Heart right ventricle (tissue), 16 donors: Measurements from ENCODE around the gene HOXA2. TPM values are rescaled to one million over a fixed set of nuclear protein-coding genes. Genes with fewer than 3 reads are reported as not detected.
A peak's percentile ranks its signal among the peaks of the same experiment; 100 is the strongest.

Source experiments
- ATAC-seq, 8 donors: fragments of 200-7000 bp; cut with Tn5 transposase; one replicate each; pipeline ENCODE4 v1.9.1; 2020; ENCODE audit warnings: mild to moderate bottlenecking in 8 of 8, moderate library complexity in 8 of 8, moderate number of reproducible peaks in 1 of 8
- DNase-seq, 2 donors: peaks; one replicate each; pipeline ENCODE4 v3.0.0-alpha.2; 2020
- H3K27ac ChIP-seq, 10 donors: fragments of 200-600 bp; sonication (generic) in 2 of 10; one replicate each; pipeline versions ENCODE4 v1.5.0 to v1.8.0; 2020 to 2022; ENCODE audit warnings: mild to moderate bottlenecking in 3 of 10
- H3K27me3 ChIP-seq, 7 donors: fragments of 200-600 bp; one replicate each; pipeline ENCODE4 v1.8.0; 2021 to 2022; ENCODE audit warnings: mild to moderate bottlenecking in 2 of 7
- H3K36me3 ChIP-seq, 9 donors: fragments of 200-600 bp; sonication (generic) in 1 of 9; one replicate each; pipeline versions ENCODE4 v1.5.0 to v1.8.0; 2020 to 2022; ENCODE audit warnings: mild to moderate bottlenecking in 2 of 9
- H3K4me1 ChIP-seq, 9 donors: fragments of 200-600 bp; sonication (generic) in 1 of 9; one replicate each; pipeline versions ENCODE4 v1.5.0 to v1.8.0; 2020 to 2022; ENCODE audit warnings: mild to moderate bottlenecking in 4 of 9
- H3K4me3 ChIP-seq, 10 donors: fragments of 200-600 bp; sonication (generic) in 2 of 10; one replicate each; pipeline versions ENCODE4 v1.5.0 to v1.8.0; 2020 to 2022; ENCODE audit warnings: mild to moderate bottlenecking in 7 of 10, moderate library complexity in 2 of 10
- H3K9me3 ChIP-seq, 11 donors: fragments of 200-600 bp in 10 of 11; sonication (generic) in 2 of 11; one replicate each; pipeline versions ENCODE4 v1.5.0 to v1.8.0; 2013 to 2022; ENCODE audit warnings: mild to moderate bottlenecking in 2 of 11, control low read depth in 1 of 11, moderate library complexity in 1 of 11
- WGBS, 2 donors: extraction: QIAGEN DNeasy Blood & Tissue Kit; methylation state at CpG; one replicate each; pipeline ENCODE4 v1.1.7; 2013; ENCODE audit warnings: inconsistent platforms in 1 of 2; 5-methylcytosine and 5-hydroxymethylcytosine counted together
- intact Hi-C, 10 donors: fragments of 100-400 bp; cut with DNase I; formaldehyde crosslinking; loops; one replicate each; pipeline versions ENCODE4 v1.11.1 to v1.14.2; 2022
- polyA plus RNA-seq, 2 donors: library from polyadenylated mRNA; stranded (reverse); fragments of 200-250 nt; gene quantifications; one replicate each; pipeline ENCODE4 v1.2.3, GENCODE V29; 2013
- total RNA-seq, 10 donors: library from RNA; stranded (reverse); fragmentation: NEBNext Ultra II Directional in 3 of 10; extraction: Animal tissue kit (Norgen Biotek cat#: 25700) in 3 of 10; gene quantifications; one replicate each; pipeline versions ENCODE4 v1.2.1 to v1.2.4, GENCODE V29; 2021 to 2023
- TF ChIP-seq, protein P1 (sequence below), 9 donors: fragments of 200-600 bp; sonication (generic) in 2 of 9; IDR thresholded peaks; one replicate each; pipeline versions ENCODE4 v1.5.0 to v1.8.0; 2021 to 2022; ENCODE audit warnings: antibody characterized with exemption in 9 of 9, mild to moderate bottlenecking in 5 of 9, moderate library complexity in 1 of 9
- donor health status: Arrhythmogenic right ventricular cardiomyopathy.
- donor health status: ischemic (EF 13 %, LVEDD 7.1; RV severe dilation, severe dysfunction).
- donor health status: healthy with polysubstance abuse.
- donor health status: DM: no; HTN: yes; CAD: no.
- donor health status: DM: no; HTN: no; CAD: no.
- donor health status: ischemic (EF 25% LVEDD 6.9; RV normal size, moderate dysfunction).
- donor health status: ischemic (EF 25% LVEDD 5.7; RV mildly dilated, moderate dysfunction).
- donor health status: healthy.
- donor health status: DM: yes; HTN: yes; CAD: no.
- donor health status: Ischemic cardiomyopathy.
- donor health status: ischemic (EF 35%, LVEDD 5.7; RV mildly dilated, moderate dysfunction).
- donor health status: nonischemic (EF 11% LVEDD 7.7; RV severe dilation, severe dysfunction).
- donor health status: DM: yes; HTN: yes; CAD: no.
- donor health status: PGD.
- donor health status: ischemic (EF 29% LVEDD 5.4; RV normal size, mild dysfunction).
- donor health status: nonischemic (EF 23%, LVEDD 6.1; RV moderate dilation, normal function).

The HOXA2 gene
- total and polyA plus RNA-seq, 12 donors: 0.10 to 0.23 (median 0.19) TPM; not detected in 8

DNA sequence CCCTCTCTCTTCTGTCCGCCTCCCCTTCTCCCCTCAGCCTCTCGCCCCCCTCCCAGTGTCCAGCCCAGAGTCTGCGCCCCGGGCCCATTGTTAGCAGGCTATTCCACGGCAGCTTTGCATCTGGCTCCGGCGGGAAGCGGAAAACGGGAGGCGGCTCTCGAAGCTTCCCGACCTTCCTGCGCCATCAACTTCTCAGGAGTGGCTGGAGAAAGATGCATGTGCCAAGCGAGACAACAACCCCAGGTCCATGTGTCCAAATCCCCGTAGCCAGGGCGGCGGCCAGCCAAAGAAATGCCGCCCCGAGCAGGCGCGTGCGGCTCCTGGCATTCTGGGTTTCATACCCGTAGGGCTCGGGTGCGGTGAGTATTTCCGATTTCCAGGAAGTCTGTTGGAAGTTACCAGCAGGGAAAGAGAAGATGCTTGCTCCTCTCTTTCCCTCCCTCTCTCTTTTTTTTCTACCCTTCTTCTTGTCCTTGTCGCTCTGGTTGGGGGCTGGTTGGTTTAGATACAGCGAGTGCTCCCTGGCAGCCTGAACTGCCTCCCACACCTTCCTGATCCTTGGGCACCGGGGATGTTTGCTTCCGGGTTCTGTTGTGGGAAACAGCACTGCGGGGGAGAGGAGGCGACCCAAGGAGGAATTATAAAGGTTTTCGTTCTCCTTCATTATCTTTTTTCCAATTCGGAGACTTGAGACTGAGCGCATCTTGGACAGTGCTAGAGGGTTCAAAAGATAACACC, 1.2 kb upstream of the HOXA2 start:
- no peak for DNase-seq
- TF ChIP-seq, protein P1, sequence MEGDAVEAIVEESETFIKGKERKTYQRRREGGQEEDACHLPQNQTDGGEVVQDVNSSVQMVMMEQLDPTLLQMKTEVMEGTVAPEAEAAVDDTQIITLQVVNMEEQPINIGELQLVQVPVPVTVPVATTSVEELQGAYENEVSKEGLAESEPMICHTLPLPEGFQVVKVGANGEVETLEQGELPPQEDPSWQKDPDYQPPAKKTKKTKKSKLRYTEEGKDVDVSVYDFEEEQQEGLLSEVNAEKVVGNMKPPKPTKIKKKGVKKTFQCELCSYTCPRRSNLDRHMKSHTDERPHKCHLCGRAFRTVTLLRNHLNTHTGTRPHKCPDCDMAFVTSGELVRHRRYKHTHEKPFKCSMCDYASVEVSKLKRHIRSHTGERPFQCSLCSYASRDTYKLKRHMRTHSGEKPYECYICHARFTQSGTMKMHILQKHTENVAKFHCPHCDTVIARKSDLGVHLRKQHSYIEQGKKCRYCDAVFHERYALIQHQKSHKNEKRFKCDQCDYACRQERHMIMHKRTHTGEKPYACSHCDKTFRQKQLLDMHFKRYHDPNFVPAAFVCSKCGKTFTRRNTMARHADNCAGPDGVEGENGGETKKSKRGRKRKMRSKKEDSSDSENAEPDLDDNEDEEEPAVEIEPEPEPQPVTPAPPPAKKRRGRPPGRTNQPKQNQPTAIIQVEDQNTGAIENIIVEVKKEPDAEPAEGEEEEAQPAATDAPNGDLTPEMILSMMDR (IDR thresholded peaks at IDR 0.05): no peak
- Histone ChIP-seq H3K27me3 (peaks cover 33 to 100% (median 100%) of the 10 kb centered on the region in 7 donors), H3K9me3 (no peaks in the 10 kb centered on the region), H3K4me1 (peaks cover 0 to 56% (median 12%) of the 10 kb centered on the region in 9 donors), H3K4me3 (peak overlapping the region in 5 of 10 donors; percentile 8 to 40 (median 22)), H3K27ac (peak overlapping the region in 3 of 10 donors; percentile 31 to 64 (median 60)), H3K36me3 (no peaks in the 10 kb centered on the region)
- no peak for ATAC-seq
- 6 to 9% methylated on average over 35 of the region's 35 CpGs for WGBS, 2 donors
- intact Hi-C loops: no loop called here

DNA sequence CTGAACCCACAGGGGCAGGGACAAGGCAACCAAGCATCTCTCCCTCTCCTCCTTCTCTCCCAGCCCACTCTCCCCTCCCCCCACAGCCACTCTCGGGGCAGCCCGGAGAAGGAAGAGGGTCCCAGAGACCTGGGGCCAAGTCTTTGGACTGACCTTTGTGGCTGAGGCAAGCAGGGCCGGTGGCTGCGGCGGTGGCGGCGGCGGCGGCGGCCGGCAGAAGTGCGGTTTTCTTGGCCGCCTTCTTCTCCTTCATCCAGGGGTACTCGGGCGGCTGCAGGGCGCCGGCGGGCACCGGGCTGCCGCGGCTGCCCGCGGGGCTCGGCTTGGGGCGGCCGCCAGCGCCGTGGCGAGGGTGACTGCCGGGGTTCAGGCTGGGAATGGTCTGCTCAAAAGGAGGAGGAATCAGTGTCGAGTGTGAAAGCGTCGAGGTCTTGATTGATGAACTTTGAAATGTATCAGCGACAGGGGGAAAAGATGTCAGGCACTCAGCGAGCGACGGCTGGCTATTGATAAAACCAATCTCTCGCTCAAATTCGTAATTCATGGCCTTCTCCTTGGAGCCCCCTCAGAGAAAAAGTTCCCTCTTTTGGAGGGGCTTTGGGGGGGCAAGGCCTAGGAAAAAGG, 414 bp downstream of the HOXA2 start:
- ATAC-seq: no peak
- intact Hi-C loops: no loop called here

DNA sequence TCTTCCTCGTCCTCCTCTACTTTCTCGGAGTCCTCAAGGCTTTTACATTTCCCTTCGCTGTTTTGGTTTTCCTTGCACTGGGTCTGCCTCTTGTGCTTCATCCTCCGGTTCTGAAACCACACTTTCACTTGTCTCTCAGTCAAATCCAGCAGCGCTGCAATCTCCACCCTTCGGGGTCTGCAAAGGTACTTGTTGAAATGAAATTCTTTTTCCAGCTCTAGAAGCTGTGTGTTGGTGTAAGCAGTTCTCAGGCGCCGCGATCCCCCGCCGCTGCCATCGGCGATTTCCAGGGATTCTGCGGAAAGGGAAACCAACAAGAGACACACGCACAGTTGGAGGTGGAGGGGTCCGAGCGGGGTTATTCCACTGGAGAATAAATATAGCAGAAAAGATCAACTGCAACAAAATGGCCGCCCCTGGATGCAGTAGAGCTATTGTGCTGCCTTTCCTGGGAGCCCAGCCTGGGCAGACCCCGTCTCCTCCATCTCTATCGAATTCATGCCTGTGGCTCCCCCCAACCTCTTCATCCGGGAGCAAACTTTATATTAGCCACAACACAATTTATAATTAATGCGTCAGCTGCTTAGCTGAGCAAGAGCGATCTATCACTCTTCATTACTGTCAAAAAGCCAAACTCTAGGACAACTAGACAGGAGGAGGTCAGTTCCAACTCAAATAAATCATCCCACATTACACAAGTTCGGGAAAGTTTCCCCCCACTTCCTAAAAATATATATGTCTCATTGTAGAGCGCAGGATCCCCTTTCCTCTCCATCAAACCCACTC, 1.1 kb downstream of the HOXA2 start:
- Histone ChIP-seq H3K27me3 (peaks cover 40 to 100% (median 100%) of the 10 kb centered on the region in 7 donors), H3K4me1 (peaks cover 0 to 59% (median 25%) of the 10 kb centered on the region in 9 donors), H3K36me3 (no peaks in the 10 kb centered on the region), H3K27ac (peak overlapping the region in 3 of 10 donors; percentile 36 to 60 (median 54)), H3K9me3 (no peaks in the 10 kb centered on the region), H3K4me3 (peak overlapping the region in 5 of 10 donors; percentile 13 to 40 (median 26))
- TF ChIP-seq, protein P1 (IDR thresholded peaks at IDR 0.05): no peak
- DNase-seq (no peak), ATAC-seq (no peak)
- 11 to 12% methylated on average over 25 of the region's 25 CpGs for WGBS, 2 donors
- intact Hi-C loops: no loop called here

More for the DNA sequence above, 414 bp downstream of the HOXA2 start:
- Histone ChIP-seq H3K27me3 (peaks cover 38 to 100% (median 100%) of the 10 kb centered on the region in 7 donors), H3K27ac (peak overlapping the region in 3 of 10 donors; percentile 31 to 64 (median 60)), H3K9me3 (no peaks in the 10 kb centered on the region), H3K36me3 (no peaks in the 10 kb centered on the region), H3K4me1 (peaks cover 0 to 59% (median 18%) of the 10 kb centered on the region in 9 donors), H3K4me3 (peak overlapping the region in 5 of 10 donors; percentile 13 to 40 (median 26))
- no peak for DNase-seq
- TF ChIP-seq, protein P1 (IDR thresholded peaks at IDR 0.05): no peak
- WGBS, 2 donors: 2 to 3% methylated on average over 39 of the region's 39 CpGs

DNA sequence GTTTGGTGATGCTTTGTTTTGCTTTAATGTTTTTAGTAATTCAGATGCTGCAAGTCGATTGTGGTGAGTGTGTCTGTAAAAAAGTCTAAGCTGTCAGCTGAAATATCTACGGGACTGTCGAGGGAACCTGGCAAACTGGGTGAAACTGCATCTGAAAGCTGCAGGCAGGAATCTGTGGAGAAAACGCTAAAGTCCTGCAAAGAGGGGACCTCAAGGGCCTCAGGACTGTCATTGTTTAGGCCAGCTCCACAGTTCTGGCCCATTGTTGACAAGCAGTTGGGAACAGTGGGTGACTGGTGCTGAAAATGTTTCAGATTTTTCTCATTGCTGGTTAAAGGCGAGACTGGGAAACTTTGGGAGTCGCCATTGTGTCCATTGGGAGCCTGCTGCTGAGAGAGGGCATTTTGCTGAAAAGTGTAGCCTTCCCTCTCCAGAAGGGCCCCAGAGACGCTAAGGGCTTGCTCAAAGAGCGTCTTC, 1.8 kb downstream of the HOXA2 start:
- peaks cover 0 to 58% (median 31%) of the 10 kb centered on the region in 9 donors for H3K4me1 ChIP-seq
- H3K9me3 ChIP-seq: no peaks in the 10 kb centered on the region
- WGBS, 2 donors: 13 to 20% methylated on average over 8 of the region's 8 CpGs
- TF ChIP-seq, protein P1 (IDR thresholded peaks at IDR 0.05): no peak
- H3K27ac ChIP-seq: peak overlapping the region in 2 of 10 donors; percentile 54 to 60
- H3K4me3 ChIP-seq: peak overlapping the region in 3 of 10 donors; percentile 13 to 40 (median 31)
- H3K27me3 ChIP-seq: peaks cover 40 to 100% (median 100%) of the 10 kb centered on the region in 7 donors
- H3K36me3 ChIP-seq: no peaks in the 10 kb centered on the region
- intact Hi-C loops: no loop called here
- DNase-seq (no peak), ATAC-seq (no peak)
